ENCODE results near the gene KRT36. TPM values are rescaled to one million over a fixed set of nuclear protein-coding genes. Genes with fewer than 3 reads are reported as not detected.
A peak's percentile ranks its signal among the peaks of the same experiment; 100 is the strongest.

The KRT36 gene
- total and polyA plus RNA-seq, 2 of the 8 experiments (the other 6 are each of a cell fraction or from before 2014, with no cell fraction given), result not detected

GRCh38 chr17:41486809-41487530 lies 2.7 kb downstream of the KRT36 start (continued):
- TF ChIP-seq, protein P1, sequence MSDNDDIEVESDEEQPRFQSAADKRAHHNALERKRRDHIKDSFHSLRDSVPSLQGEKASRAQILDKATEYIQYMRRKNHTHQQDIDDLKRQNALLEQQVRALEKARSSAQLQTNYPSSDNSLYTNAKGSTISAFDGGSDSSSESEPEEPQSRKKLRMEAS (IDR thresholded peaks at IDR 0.05), result peak; percentile 94
